ENCODE data around the gene NOTCH1.

DNA sequence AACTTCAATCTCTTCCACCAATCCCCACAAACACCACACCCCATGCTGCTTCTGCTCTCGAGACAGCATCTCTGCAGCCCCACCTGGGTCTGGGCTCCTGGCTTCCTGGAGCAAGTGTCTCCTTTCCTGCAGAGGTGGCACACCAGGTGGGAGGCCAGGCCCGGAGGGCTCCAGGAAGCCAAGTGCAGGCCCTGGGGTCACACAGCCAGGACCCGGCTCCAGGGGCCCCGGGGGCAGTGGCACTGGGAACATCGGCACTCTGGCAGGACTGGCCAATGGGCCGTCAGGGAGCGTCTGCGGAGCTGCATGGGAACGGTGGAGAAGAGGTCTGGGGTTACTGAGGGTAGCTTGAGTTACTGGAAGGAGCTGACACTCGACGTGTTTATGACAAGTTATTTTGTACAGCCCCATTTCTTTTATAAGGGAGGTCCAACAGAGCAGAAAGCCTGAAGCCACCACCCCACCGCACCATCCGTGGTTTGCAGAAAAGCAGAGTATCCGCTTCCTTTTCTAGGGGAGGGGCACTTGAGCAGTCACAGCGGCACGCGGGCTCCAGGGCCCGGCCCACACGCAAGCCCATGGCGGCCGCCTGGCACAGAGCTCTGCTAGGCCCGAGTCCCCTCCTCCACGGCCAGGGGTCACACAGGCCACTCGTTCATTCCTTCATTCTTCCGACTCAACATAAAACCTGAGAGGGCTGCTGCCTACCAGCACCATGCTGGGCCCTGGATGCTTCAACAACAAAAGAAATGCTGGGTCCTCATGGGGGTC is 91.6 kb downstream of the NOTCH1 start:
- no peak for TF ChIP-seq CTCF (CRISPR knock-in tag; IDR thresholded peaks at IDR 0.05)
- no peak for TF ChIP-seq ZBTB34 (CRISPR knock-in tag; IDR thresholded peaks at IDR 0.05)
- no peak for TF ChIP-seq ZNF746 (CRISPR knock-in tag; IDR thresholded peaks at IDR 0.05)
- TF ChIP-seq ZNF282 (IDR thresholded peaks at IDR 0.05; ENCODE audit: partially characterized antibody): no peak
- no peak for TF ChIP-seq ZNF512B (CRISPR knock-in tag; IDR thresholded peaks at IDR 0.05; ENCODE audit: borderline replicate concordance)
- TF ChIP-seq KDM5A (IDR thresholded peaks at IDR 0.05; ENCODE audit: borderline replicate concordance, low read length): no peak
- no peak for TF ChIP-seq POLR2A (IDR thresholded peaks at IDR 0.05; ENCODE audit: insufficient read depth in 1 of 2, low read depth in 2 of 2, low read length in 2 of 2)
- TF ChIP-seq ZNF335 (CRISPR knock-in tag; IDR thresholded peaks at IDR 0.05): no peak
- TF ChIP-seq CHD2 (IDR thresholded peaks at IDR 0.05; ENCODE audit: low read depth, low read length): no peak
- no peak for TF ChIP-seq ZNF260 (CRISPR knock-in tag; IDR thresholded peaks at IDR 0.05; ENCODE audit: borderline replicate concordance, low read depth)
- no peak for TF ChIP-seq ZNF446 (CRISPR knock-in tag; IDR thresholded peaks at IDR 0.05)
- TF ChIP-seq ZNF20 (CRISPR knock-in tag; IDR thresholded peaks at IDR 0.05): no peak
- TF ChIP-seq PAX8 (CRISPR knock-in tag; IDR thresholded peaks at IDR 0.05; ENCODE audit: borderline replicate concordance): no peak
